DMS 273 (cell line): Measurements from ENCODE around the gene C13orf42.

Experiments used
- DNase-seq: peaks from one replicate; lab custom pipeline; 2025; ENCODE audit not compliant: unreplicated experiment; lab: John Stamatoyannopoulos, UW

C13orf42 gene

GRCh38 chr13:51035978-51036377, 75.1 kb downstream of the C13orf42 start:
- DNase-seq, result peak; percentile 4

GRCh38 chr13:51035469-51035868, 75.6 kb downstream of the C13orf42 start:
- no peak for DNase-seq

GRCh38 chr13:51034906-51035305, 76.2 kb downstream of the C13orf42 start:
- no peak for DNase-seq

GRCh38 chr13:51033421-51034185, 77.5 kb downstream of the C13orf42 start:
- no peak for DNase-seq

GRCh38 chr13:51032831-51033230, 78.2 kb downstream of the C13orf42 start:
- no peak for DNase-seq
